Mesothelial cell of epicardium (in vitro differentiated cells): ENCODE results near the gene BNIP1. TPM values are rescaled to one million over a fixed set of nuclear protein-coding genes. Genes with fewer than 3 reads are reported as not detected.

Experiments
- DNase-seq, 2 experiments: peaks; one replicate each; pipeline ENCODE4 v3.0.0; 2021; ENCODE audit warnings: low spot score in 2 of 2; ENCODE audit not compliant: unreplicated experiment in 2 of 2
- H3K27ac Mint-ChIP-seq: 2 replicates; pipeline ENCODE4 v1.8.0; 2021; ENCODE audit warnings: mixed read lengths
- H3K27me3 Mint-ChIP-seq: 2 replicates; pipeline ENCODE4 v1.8.0; 2021; ENCODE audit warnings: low read depth, mixed read lengths
- H3K36me3 Mint-ChIP-seq: 2 replicates; pipeline ENCODE4 v1.8.0; 2021; ENCODE audit warnings: mixed read lengths
- H3K4me1 Mint-ChIP-seq: 2 replicates; pipeline ENCODE4 v1.8.0; 2021; ENCODE audit warnings: mixed read lengths
- H3K4me3 Mint-ChIP-seq: 2 replicates; pipeline ENCODE4 v1.8.0; 2021; ENCODE audit warnings: mild to moderate bottlenecking, moderate library complexity, mixed read lengths
- H3K9me3 Mint-ChIP-seq: 2 replicates; pipeline ENCODE4 v1.8.0; 2021; ENCODE audit warnings: mixed read lengths
- CTCF ChIP-seq: fragments of 200-600 bp; sonication (generic); IDR thresholded peaks from one replicate; pipeline ENCODE4 v1.5.0; 2021; ENCODE audit warnings: antibody characterized with exemption; ENCODE audit not compliant: unreplicated experiment
- total RNA-seq: library from RNA; stranded (reverse); gene quantifications from 3 replicates; pipeline ENCODE4 v1.2.1, GENCODE V29; 2021

BNIP1 gene
- total RNA-seq, 1 donor from 2014 or later, result 12.2 TPM

- no peak for DNase-seq
- H3K4me1 Mint-ChIP-seq, result no peaks in the 10 kb centered on the region
- no peak overlapping the region for H3K27ac Mint-ChIP-seq
- no peak overlapping the region for H3K4me3 Mint-ChIP-seq
- H3K27me3 Mint-ChIP-seq, result peaks cover 46% of the 10 kb centered on the region
- no peak for TF ChIP-seq CTCF
- H3K9me3 Mint-ChIP-seq, result peaks cover 6% of the 10 kb centered on the region
- peaks cover 4% of the 10 kb centered on the region for H3K36me3 Mint-ChIP-seq
Observed at GRCh38 chr5:173196133-173196952, 52.0 kb downstream of the BNIP1 start.

DNA sequence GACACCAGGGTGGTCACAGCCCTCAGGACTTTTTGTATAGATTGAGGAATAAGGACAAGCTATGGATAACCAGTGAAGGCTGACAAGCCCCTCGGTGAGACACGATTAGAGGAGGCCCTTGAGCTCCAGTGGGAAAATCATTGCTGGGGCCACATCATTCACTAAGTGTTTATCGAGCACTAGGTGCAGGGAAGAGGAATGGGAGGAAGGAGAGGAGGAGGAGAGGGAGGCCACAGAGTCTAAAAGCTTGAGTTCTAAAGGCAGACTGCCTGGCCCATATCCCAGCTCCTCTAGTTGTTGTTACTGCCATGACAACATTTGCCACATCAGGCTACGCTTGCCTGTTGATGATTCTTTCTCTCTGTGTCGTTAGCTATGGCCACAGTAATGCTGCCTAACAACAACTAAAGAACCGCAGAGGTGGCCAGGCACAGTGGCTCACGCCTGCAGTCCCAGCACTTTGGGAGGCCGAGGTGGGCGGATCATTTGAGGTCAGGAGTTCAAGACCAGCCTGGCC lies 53.1 kb downstream of the BNIP1 start:
- Mint-ChIP-seq H3K27ac (no peak overlapping the region), H3K36me3 (peaks cover 4% of the 10 kb centered on the region)
- no peak for DNase-seq

DNA sequence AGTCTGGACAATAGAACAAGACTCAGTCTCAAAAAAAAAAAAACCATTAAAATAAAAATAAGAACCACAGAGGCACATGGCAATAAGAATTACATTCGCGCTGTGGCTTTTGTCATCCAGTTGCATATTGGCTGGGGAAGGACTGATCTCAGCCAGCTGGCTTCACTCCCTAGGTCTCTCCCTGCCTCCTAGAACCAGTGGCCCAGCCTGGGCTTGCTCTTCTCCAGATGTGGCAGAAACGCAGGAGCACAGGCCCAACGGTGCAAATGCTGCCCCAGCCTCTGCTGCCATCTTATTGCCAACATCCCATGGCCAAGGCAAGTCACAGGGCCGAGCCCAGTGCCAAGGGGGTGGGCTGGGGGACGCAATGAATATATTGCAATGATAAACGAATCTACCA lies 53.7 kb downstream of the BNIP1 start:
- no peak for TF ChIP-seq CTCF
- peaks cover 54% of the 10 kb centered on the region for H3K27me3 Mint-ChIP-seq
- no peak overlapping the region for H3K27ac Mint-ChIP-seq
- peaks cover 6% of the 10 kb centered on the region for H3K9me3 Mint-ChIP-seq
- no peaks in the 10 kb centered on the region for H3K4me1 Mint-ChIP-seq
- peaks cover 4% of the 10 kb centered on the region for H3K36me3 Mint-ChIP-seq
- H3K4me3 Mint-ChIP-seq, result no peak overlapping the region
- no peak for DNase-seq

More for the DNA sequence above, 53.1 kb downstream of the BNIP1 start:
- no peak for TF ChIP-seq CTCF
- Mint-ChIP-seq H3K4me3 (no peak overlapping the region), H3K4me1 (no peaks in the 10 kb centered on the region), H3K9me3 (peaks cover 6% of the 10 kb centered on the region), H3K27me3 (peaks cover 52% of the 10 kb centered on the region)

DNA sequence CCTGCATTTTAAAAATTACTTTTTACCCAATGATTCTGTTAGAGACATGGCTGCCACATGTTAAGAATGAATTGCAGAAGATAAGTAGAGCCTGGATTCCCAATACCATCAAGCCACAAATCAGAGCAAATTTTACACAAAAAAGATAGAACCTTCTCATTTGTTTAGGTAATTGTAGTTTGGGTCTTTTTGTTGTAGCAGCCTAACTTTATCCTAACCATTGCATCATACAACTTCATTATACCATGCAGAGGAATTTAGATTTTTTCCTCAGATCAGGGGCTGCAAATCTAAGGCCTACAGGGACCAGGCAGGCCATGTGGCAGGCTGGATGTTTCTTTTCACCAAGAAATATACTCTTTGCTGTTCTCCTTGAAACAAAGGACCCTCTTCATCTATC lies 56.0 kb downstream of the BNIP1 start:
- Mint-ChIP-seq H3K27me3 (peaks cover 62% of the 10 kb centered on the region), H3K9me3 (peaks cover 6% of the 10 kb centered on the region), H3K4me3 (no peak overlapping the region), H3K36me3 (peaks cover 4% of the 10 kb centered on the region), H3K4me1 (no peaks in the 10 kb centered on the region), H3K27ac (no peak overlapping the region)
- TF ChIP-seq CTCF, result no peak
- no peak for DNase-seq

GRCh38 chr5:173201636-173202265 lies 57.4 kb downstream of the BNIP1 start:
- H3K27me3 Mint-ChIP-seq, result peaks cover 61% of the 10 kb centered on the region
- TF ChIP-seq CTCF, result no peak
- no peaks in the 10 kb centered on the region for H3K4me1 Mint-ChIP-seq
- peaks cover 6% of the 10 kb centered on the region for H3K9me3 Mint-ChIP-seq
- H3K27ac Mint-ChIP-seq, result no peak overlapping the region
- DNase-seq, result no peak
- H3K36me3 Mint-ChIP-seq, result peaks cover 4% of the 10 kb centered on the region
- H3K4me3 Mint-ChIP-seq, result no peak overlapping the region
